IMR-90 (cell line): ENCODE data around the gene RXRB. TPM values are rescaled to one million over a fixed set of nuclear protein-coding genes. Genes with fewer than 3 reads are reported as not detected.

ENCODE experiments used
- ATAC-seq: fragments of 200-7000 bp; cut with Tn5 transposase; 2 replicates; pipeline ENCODE4 v1.9.1; 2020; ENCODE audit warnings: low read depth, mild to moderate bottlenecking, moderate library complexity
- BruUV-seq: library from RNA; stranded (reverse); fragments of 400-500 nt; replicated peaks from 2 replicates; lab custom pipeline; 2021; lab: Mats Ljungman, UMichigan
- CTCF ChIA-PET: fragments of 300-600 bp; formaldehyde crosslinking; extraction: SDS; loops from one replicate; lab custom pipeline; 2021; ENCODE audit warnings: antibody characterized with exemption; lab: Yijun Ruan, JAX
- POLR2A ChIA-PET: fragments of 300-600 bp; sonication (Branson Sonifier 250); formaldehyde crosslinking; loops from one replicate; lab custom pipeline; 2022; ENCODE audit warnings: antibody characterized with exemption; ENCODE audit not compliant: unreplicated experiment; lab: Charles Lee
- DNase-seq: peaks from one replicate; pipeline ENCODE4 v3.0.0; 2013
- H2AFZ ChIP-seq: replicated peaks from 2 replicates; pipeline ENCODE3; 2013; ENCODE audit warnings: low read length, mild to moderate bottlenecking; ENCODE audit not compliant: poor library complexity
- H2AK5ac ChIP-seq: 2 replicates; pipeline ENCODE4 v1.6.1; 2013; ENCODE audit warnings: low read depth, low read length, inconsistent platforms
- H2AK9ac ChIP-seq: replicated peaks from 2 replicates; pipeline ENCODE3; 2013; ENCODE audit warnings: mild to moderate bottlenecking, low read depth, low read length, moderate library complexity; ENCODE audit not compliant: poor library complexity
- H2BK120ac ChIP-seq: 2 replicates; pipeline ENCODE4 v1.6.1; 2013; ENCODE audit warnings: low read depth, low read length, inconsistent platforms
- H2BK15ac ChIP-seq: 3 replicates; pipeline ENCODE4 v1.6.1; 2013; ENCODE audit warnings: low read depth, low read length, inconsistent platforms
- H2BK20ac ChIP-seq: 2 replicates; pipeline ENCODE4 v1.6.1; 2013; ENCODE audit warnings: low read depth, mild to moderate bottlenecking, inconsistent platforms, low read length, moderate library complexity
- H2BK5ac ChIP-seq: 2 replicates; pipeline ENCODE4 v1.6.1; 2013; ENCODE audit warnings: mild to moderate bottlenecking, low read depth, low read length, inconsistent platforms; ENCODE audit not compliant: poor library complexity, severe bottlenecking
- H3K14ac ChIP-seq: replicated peaks from 2 replicates; pipeline ENCODE4 v1.6.1; 2013; ENCODE audit warnings: low read depth, low read length, inconsistent platforms
- H3K18ac ChIP-seq: 2 replicates; pipeline ENCODE4 v1.6.1; 2013; ENCODE audit warnings: low read depth, low read length, control low read depth
- H3K23ac ChIP-seq: 2 replicates; pipeline ENCODE4 v1.6.1; 2013; ENCODE audit warnings: low read depth, low read length, inconsistent platforms
- H3K27ac ChIP-seq: 2 replicates; pipeline ENCODE4 v1.5.1; 2013; ENCODE audit warnings: mild to moderate bottlenecking, control low read depth, low read length; ENCODE audit not compliant: insufficient read depth
- H3K27me3 ChIP-seq: 2 replicates; pipeline ENCODE4 v1.6.1; 2013; ENCODE audit warnings: low read length; ENCODE audit not compliant: control insufficient read depth, insufficient read depth
- H3K36me3 ChIP-seq: 2 replicates; pipeline ENCODE4 v1.6.1; 2013; ENCODE audit warnings: low read length, mixed read lengths; ENCODE audit not compliant: control insufficient read depth, insufficient read depth
- H3K4ac ChIP-seq: 2 replicates; pipeline ENCODE4 v1.6.1; 2013; ENCODE audit warnings: low read depth, low read length, inconsistent platforms
- H3K4me1 ChIP-seq: 2 replicates; pipeline ENCODE4 v1.6.1; 2013; ENCODE audit warnings: low read length, mixed read lengths; ENCODE audit not compliant: control insufficient read depth, insufficient read depth
- H3K4me2 ChIP-seq: 2 replicates; pipeline ENCODE4 v1.6.1; 2013; ENCODE audit warnings: low read depth, mild to moderate bottlenecking, control low read depth, low read length, moderate library complexity
- H3K4me3 ChIP-seq: 2 replicates; pipeline ENCODE4 v1.5.1; 2013; ENCODE audit warnings: low read depth, mild to moderate bottlenecking, control low read depth, low read length, moderate library complexity; ENCODE audit not compliant: insufficient read depth
- H3K56ac ChIP-seq: 2 replicates; pipeline ENCODE4 v1.6.1; 2013; ENCODE audit warnings: low read length, inconsistent platforms; ENCODE audit not compliant: insufficient read depth; ENCODE audit errors: extremely low read depth
- H3K79me1 ChIP-seq, 2 experiments: 2 replicates each; pipeline ENCODE4 v1.6.1; 2013; ENCODE audit warnings: low read length in 2 of 2, inconsistent platforms in 1 of 2, low read depth in 1 of 2
- H3K9ac ChIP-seq: 2 replicates; pipeline ENCODE4 v1.6.1; 2013; ENCODE audit warnings: low read depth, low read length, control low read depth
- H3K9me1 ChIP-seq: 2 replicates; pipeline ENCODE4 v1.6.1; 2013; ENCODE audit warnings: low read length, inconsistent platforms; ENCODE audit not compliant: insufficient read depth
- H3K9me3 ChIP-seq: 2 replicates; pipeline ENCODE4 v1.6.1; 2013; ENCODE audit warnings: low read length; ENCODE audit not compliant: control insufficient read depth, insufficient read depth
- H4K20me1 ChIP-seq: 2 replicates; pipeline ENCODE4 v1.6.1; 2013; ENCODE audit warnings: low read length, inconsistent platforms; ENCODE audit not compliant: insufficient read depth
- H4K5ac ChIP-seq: 2 replicates; pipeline ENCODE4 v1.6.1; 2013; ENCODE audit warnings: mild to moderate bottlenecking, low read depth, low read length, control low read depth
- H4K8ac ChIP-seq, 2 experiments: 2 replicates each; pipeline ENCODE4 v1.6.1; 2013; ENCODE audit warnings: low read depth in 2 of 2, low read length in 2 of 2, control low read depth in 1 of 2, inconsistent platforms in 1 of 2
- H4K91ac ChIP-seq: 2 replicates; pipeline ENCODE4 v1.6.1; 2013; ENCODE audit warnings: low read depth, low read length, inconsistent platforms; ENCODE audit not compliant: insufficient read depth
- WGBS, 2 experiments: methylation state at CpG; one replicate each; pipeline versions ENCODE4 v1.1.5 to v1.1.7; 2013; ENCODE audit warnings: missing lambda C conversion rate in 2 of 2; ENCODE audit not compliant: insufficient read length in 1 of 2; ENCODE audit errors: extremely low coverage in 2 of 2; 5-methylcytosine and 5-hydroxymethylcytosine counted together
- dilution Hi-C: fragments of 300-500 bp; cut with HindIII; formaldehyde crosslinking; loops from one replicate; pipeline ENCODE4 v1.14.3; 2018; ENCODE audit warnings: low sequenced_read_pairs; ENCODE audit not compliant: unreplicated experiment
- in situ Hi-C: fragments of 300-500 bp; cut with MboI; formaldehyde crosslinking; loops from 3 replicates; pipeline ENCODE4 v1.14.3; 2019; ENCODE audit warnings: low sequenced_read_pairs, inconsistent platforms, mixed read lengths
- intact Hi-C: fragments of 100-400 bp; cut with micrococcal nuclease; formaldehyde crosslinking; loops from 2 replicates; pipeline ENCODE4 v1.10.0; 2022
- polyA plus RNA-seq, 3 experiments: library from polyadenylated mRNA; depleted of rRNA; stranded (reverse); fragments of >200 nt; gene quantifications; 2 replicates each; pipeline ENCODE4 v1.2.3, GENCODE V29; 2012; ENCODE audit warnings: low replicate concordance in 1 of 3
- total RNA-seq: library from RNA; depleted of rRNA; stranded (reverse); fragments of >200 nt; gene quantifications from 2 replicates; pipeline ENCODE4 v1.2.3, GENCODE V29; 2012
- TF ChIP-seq, protein P1 (sequence below): conservative IDR thresholded peaks from 2 replicates; pipeline ENCODE4 v1.5.1; 2012; ENCODE audit warnings: mild to moderate bottlenecking, low read depth, low read length, improper control_type of control experiment

The RXRB gene
- total and polyA plus RNA-seq, 2 of the 4 experiments (the other 2 are of a cell fraction), result 18.6 to 53.7 TPM

DNA sequence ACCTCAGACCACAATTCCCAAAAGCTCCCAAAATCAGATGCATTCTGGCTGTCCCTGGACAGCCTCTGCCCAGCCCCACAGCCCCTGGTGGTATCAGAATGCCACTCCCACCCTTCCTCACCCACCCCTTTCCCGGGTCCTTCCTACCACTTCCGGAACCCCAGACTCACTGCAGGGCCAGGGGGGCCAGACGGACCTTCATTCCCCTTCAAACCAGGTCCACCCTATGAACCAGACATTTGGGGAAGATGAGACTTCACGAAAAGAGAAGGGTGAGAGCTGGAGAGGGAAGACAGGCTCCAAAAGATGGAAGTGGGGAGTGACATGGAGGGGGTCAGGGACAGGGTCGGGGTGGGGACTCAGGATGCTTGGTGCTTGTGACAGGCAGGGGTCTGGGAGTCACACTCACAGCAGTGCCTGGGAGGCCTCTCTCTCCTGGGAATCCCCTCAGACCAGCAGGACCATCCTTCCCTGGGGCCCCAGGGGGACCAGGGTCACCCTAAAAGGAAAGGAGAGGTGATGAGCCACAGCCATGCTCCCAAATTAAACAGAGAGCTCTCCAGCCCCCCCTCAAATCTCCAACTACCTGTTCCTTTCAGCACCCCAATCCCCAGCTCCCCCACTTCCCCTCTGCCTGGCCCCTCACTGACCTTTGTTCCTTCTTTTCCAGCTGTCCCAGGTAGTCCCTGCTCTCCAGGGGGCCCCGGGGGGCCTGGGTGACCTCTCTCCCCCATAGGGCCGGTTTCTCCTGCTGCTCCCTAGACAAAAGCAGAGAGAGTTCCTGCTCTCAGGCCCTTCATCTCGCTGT, 28.4 kb downstream of the RXRB start:
- no peaks in the 10 kb centered on the region for H3K79me1 ChIP-seq
- H3K14ac ChIP-seq, result no peak overlapping the region
- no peak overlapping the region for H3K27ac ChIP-seq
- H3K4me2 ChIP-seq, result no peak overlapping the region
- H3K4ac ChIP-seq, result no peak overlapping the region
- no peak overlapping the region for H2BK120ac ChIP-seq
- CTCF ChIA-PET, result interaction anchor here (0.6 to 1.0 kb wide), 2 partner anchors 19 to 24 kb away, joined by 3 read pairs; no protein-coding TSS in a partner anchor
- H2BK20ac ChIP-seq, result no peak overlapping the region
- H3K9me3 ChIP-seq, result no peaks in the 10 kb centered on the region
- H2BK5ac ChIP-seq, result no peak overlapping the region
- 0% methylated on average over 1 of the region's 8 CpGs; no CpG with 5 or more reads in 1 of the 2 experiments for WGBS, 2 experiments
- POLR2A ChIA-PET, result no interaction called here
- no peaks in the 10 kb centered on the region for H3K9me1 ChIP-seq
- dilution Hi-C loops, result no loop called here
- H3K18ac ChIP-seq, result no peak overlapping the region
- BruUV-seq, result no TSS peak
- intact Hi-C loops, result loop anchor here (1.0 kb wide), 2 partner anchors 54 to 158 kb away; no protein-coding TSS in a partner anchor
- H4K91ac ChIP-seq, result no peak overlapping the region
- H4K5ac ChIP-seq, result no peak overlapping the region
- no peak overlapping the region for H3K4me3 ChIP-seq
- in situ Hi-C loops, result no loop called here
- TF ChIP-seq, protein P1, sequence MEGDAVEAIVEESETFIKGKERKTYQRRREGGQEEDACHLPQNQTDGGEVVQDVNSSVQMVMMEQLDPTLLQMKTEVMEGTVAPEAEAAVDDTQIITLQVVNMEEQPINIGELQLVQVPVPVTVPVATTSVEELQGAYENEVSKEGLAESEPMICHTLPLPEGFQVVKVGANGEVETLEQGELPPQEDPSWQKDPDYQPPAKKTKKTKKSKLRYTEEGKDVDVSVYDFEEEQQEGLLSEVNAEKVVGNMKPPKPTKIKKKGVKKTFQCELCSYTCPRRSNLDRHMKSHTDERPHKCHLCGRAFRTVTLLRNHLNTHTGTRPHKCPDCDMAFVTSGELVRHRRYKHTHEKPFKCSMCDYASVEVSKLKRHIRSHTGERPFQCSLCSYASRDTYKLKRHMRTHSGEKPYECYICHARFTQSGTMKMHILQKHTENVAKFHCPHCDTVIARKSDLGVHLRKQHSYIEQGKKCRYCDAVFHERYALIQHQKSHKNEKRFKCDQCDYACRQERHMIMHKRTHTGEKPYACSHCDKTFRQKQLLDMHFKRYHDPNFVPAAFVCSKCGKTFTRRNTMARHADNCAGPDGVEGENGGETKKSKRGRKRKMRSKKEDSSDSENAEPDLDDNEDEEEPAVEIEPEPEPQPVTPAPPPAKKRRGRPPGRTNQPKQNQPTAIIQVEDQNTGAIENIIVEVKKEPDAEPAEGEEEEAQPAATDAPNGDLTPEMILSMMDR, result no peak
- H4K8ac ChIP-seq, result no peak overlapping the region
- no peak for ATAC-seq
- H2BK15ac ChIP-seq, result no peak overlapping the region
- no peak overlapping the region for H2AK5ac ChIP-seq
- H3K36me3 ChIP-seq, result no peaks in the 10 kb centered on the region
- no peak overlapping the region for H3K23ac ChIP-seq
- no peak overlapping the region for H3K9ac ChIP-seq
- H2AK9ac ChIP-seq, result no peak overlapping the region
- no peak overlapping the region for H3K56ac ChIP-seq
- H4K20me1 ChIP-seq, result no peaks in the 10 kb centered on the region
- no peak for DNase-seq
- H3K27me3 ChIP-seq, result peaks cover 13% of the 10 kb centered on the region; the same call in 1 of the 2 replicates
- H2AFZ ChIP-seq, result no peak overlapping the region
- H3K4me1 ChIP-seq, result no peaks in the 10 kb centered on the region
